Tibial nerve (tissue), 4 donors: ENCODE results near the gene ARHGAP26.

ENCODE experiments used
- CTCF ChIP-seq, 5 experiments: fragments of 200-600 bp in 3 of 5; fragments of 450-650 bp in 2 of 5; sonication (generic) in 3 of 5; IDR thresholded peaks; one replicate each; pipeline ENCODE4 v1.5.1; 2016 to 2019; ENCODE audit warnings: antibody characterized with exemption in 5 of 5, mild to moderate bottlenecking in 3 of 5, moderate library complexity in 2 of 5
- EP300 ChIP-seq, 2 donors: sonication (generic); formaldehyde crosslinking; IDR thresholded peaks; one replicate each; pipeline ENCODE4 v1.6.1; 2017; ENCODE audit warnings: antibody characterized with exemption in 2 of 2, mild to moderate bottlenecking in 1 of 2

GRCh38 chr5:142767178-142767577 is 3.0 kb upstream of the ARHGAP26 start:
- no peak for TF ChIP-seq EP300 (IDR thresholded peaks at IDR 0.05)
- no peak for TF ChIP-seq CTCF (IDR thresholded peaks at IDR 0.05)
